ENCODE data around the gene PLEKHA7.
A peak's percentile ranks its signal among the peaks of the same experiment; 100 is the strongest.

GRCh38 chr11:16738193-16738946, 275.8 kb downstream of the PLEKHA7 start, which contains the start of gene C11orf58:
- no peak for TF ChIP-seq BACH1 (IDR thresholded peaks at IDR 0.05; ENCODE audit: low read length)
- TF ChIP-seq POLR2AphosphoS5 (IDR thresholded peaks at IDR 0.05; ENCODE audit: low read depth, low read length) = peak; percentile 97
- TF ChIP-seq RAD21 (IDR thresholded peaks at IDR 0.05 in 1 of 2, conservative IDR thresholded peaks at IDR 0.05 in 1 of 2; ENCODE audit: low read depth in 2 of 2, low read length in 2 of 2) = no peak
- no peak for TF ChIP-seq RNF2 (IDR thresholded peaks at IDR 0.05; ENCODE audit: borderline replicate concordance, low read depth, low read length, missing control alignments, poor library complexity, severe bottlenecking)
- no peak for TF ChIP-seq SP2 (IDR thresholded peaks at IDR 0.05; ENCODE audit: low read length)
- TF ChIP-seq, protein P1, sequence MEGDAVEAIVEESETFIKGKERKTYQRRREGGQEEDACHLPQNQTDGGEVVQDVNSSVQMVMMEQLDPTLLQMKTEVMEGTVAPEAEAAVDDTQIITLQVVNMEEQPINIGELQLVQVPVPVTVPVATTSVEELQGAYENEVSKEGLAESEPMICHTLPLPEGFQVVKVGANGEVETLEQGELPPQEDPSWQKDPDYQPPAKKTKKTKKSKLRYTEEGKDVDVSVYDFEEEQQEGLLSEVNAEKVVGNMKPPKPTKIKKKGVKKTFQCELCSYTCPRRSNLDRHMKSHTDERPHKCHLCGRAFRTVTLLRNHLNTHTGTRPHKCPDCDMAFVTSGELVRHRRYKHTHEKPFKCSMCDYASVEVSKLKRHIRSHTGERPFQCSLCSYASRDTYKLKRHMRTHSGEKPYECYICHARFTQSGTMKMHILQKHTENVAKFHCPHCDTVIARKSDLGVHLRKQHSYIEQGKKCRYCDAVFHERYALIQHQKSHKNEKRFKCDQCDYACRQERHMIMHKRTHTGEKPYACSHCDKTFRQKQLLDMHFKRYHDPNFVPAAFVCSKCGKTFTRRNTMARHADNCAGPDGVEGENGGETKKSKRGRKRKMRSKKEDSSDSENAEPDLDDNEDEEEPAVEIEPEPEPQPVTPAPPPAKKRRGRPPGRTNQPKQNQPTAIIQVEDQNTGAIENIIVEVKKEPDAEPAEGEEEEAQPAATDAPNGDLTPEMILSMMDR (IDR thresholded peaks at IDR 0.05; ENCODE audit: control extremely low read depth in 1 of 3, insufficient read depth in 1 of 3, low read depth in 1 of 3, low read length in 3 of 3) = no peak
- no peak for TF ChIP-seq EZH2 (IDR thresholded peaks at IDR 0.05; ENCODE audit: low read depth, low read length, severe bottlenecking)
- TF ChIP-seq, protein P2, sequence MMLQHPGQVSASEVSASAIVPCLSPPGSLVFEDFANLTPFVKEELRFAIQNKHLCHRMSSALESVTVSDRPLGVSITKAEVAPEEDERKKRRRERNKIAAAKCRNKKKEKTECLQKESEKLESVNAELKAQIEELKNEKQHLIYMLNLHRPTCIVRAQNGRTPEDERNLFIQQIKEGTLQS (IDR thresholded peaks at IDR 0.05; ENCODE audit: insufficient read depth, low read depth, low read length) = no peak
- peak; percentile 98 for TF ChIP-seq POLR2A (IDR thresholded peaks at IDR 0.05; ENCODE audit: control extremely low read depth in 1 of 2, low read depth in 2 of 2, low read length in 2 of 2)
- peak; percentile 96 for TF ChIP-seq TAF1 (IDR thresholded peaks at IDR 0.05; ENCODE audit: low read depth, low read length)
- TF ChIP-seq JUND (IDR thresholded peaks at IDR 0.05; ENCODE audit: low read length) = no peak
- no peak for TF ChIP-seq EGR1 (IDR thresholded peaks at IDR 0.05; ENCODE audit: borderline replicate concordance, low read depth, low read length)
- no peak for TF ChIP-seq CBX5 (IDR thresholded peaks at IDR 0.05; ENCODE audit: low read depth, low read length)
